OCI-LY3 (cell line): ENCODE data around the gene COTL1.

Experiments
- EZH2phosphoT487 ChIP-seq: fragments of 200-600 bp; shearing (Covaris generic); IDR thresholded peaks from 2 replicates; pipeline ENCODE4 v1.6.1; 2018; ENCODE audit warnings: antibody characterized with exemption, mixed run types, low read depth
- TF ChIP-seq, protein P1 (sequence below): fragments of 200-600, 300-600 bp; sonication (generic); IDR thresholded peaks from 2 replicates; pipeline ENCODE4 v1.5.1; 2014; ENCODE audit warnings: antibody characterized with exemption, low read length, low read depth

DNA sequence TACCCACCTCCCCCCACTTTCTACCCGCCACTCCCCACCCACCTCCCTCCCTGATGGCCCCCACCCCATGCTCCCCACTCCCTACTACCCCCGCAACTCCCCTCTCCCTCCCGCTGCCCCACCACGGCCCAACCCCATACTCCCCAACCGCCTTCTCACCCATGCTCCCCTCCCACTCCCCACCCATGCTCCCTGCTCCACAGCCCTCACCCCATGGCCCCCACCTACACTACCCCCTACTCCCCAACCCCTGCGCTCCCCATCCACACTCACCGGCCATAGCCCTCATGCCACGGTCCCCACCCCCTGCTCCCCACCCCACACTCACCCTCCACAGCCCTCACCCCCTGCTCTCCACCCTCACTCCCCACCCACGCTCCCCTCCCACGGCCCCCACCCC is 13.9 kb downstream of the COTL1 start:
- TF ChIP-seq, protein P1, sequence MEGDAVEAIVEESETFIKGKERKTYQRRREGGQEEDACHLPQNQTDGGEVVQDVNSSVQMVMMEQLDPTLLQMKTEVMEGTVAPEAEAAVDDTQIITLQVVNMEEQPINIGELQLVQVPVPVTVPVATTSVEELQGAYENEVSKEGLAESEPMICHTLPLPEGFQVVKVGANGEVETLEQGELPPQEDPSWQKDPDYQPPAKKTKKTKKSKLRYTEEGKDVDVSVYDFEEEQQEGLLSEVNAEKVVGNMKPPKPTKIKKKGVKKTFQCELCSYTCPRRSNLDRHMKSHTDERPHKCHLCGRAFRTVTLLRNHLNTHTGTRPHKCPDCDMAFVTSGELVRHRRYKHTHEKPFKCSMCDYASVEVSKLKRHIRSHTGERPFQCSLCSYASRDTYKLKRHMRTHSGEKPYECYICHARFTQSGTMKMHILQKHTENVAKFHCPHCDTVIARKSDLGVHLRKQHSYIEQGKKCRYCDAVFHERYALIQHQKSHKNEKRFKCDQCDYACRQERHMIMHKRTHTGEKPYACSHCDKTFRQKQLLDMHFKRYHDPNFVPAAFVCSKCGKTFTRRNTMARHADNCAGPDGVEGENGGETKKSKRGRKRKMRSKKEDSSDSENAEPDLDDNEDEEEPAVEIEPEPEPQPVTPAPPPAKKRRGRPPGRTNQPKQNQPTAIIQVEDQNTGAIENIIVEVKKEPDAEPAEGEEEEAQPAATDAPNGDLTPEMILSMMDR = no peak
- TF ChIP-seq EZH2phosphoT487 = no peak
